HS-5 (cell line): ENCODE results near the gene KLHL29.

Source experiments
- DNase-seq: peaks from one replicate; pipeline ENCODE4 v3.0.0-alpha.2; 2012; ENCODE audit warnings: low read depth

Gene KLHL29

DNA sequence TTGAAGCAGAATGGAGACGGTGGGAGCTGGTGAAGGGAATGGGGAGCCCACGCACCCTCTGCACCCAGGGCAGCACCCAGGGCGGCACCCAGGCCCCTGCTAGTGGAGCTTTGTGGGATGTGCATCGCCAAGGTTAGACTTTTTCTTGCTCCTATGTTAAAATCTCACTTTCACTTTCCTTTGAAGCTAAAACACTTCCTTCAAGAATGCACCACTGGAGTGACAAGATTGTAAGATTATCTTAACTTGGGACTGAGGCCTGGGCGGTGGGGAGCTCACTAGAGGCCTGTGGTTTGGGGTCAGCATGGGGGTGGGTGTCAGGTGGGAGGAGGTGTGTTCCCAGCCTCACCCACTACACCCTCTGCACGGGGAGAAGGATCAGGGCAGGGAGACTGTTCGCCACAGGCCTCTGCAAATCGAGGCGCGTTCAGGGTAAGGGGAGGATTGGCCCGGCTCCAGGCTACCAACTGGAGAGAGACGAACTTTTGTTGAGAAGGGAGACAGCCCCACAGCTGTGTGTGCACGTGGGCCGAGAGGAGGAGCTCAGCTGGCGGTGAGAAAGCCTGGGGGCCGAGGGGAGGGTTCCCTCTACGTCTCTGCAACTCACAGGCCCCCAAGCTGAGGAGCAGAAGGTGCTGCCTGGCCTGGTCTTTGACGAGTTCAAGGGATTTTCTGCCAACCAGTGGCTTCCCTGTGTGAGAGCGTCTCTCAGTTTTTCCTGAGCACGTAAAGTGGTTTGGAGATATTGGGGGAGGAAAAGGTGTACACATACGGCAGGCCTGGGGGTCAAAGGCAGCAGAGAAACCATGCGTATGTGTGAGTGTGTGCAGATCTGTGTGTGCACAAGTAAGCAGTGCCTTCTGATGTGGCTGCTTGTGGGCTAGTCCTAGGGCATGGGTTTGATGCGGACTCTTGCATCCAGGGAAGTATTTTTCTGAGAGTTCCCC, 147.7 kb downstream of the KLHL29 start:
- no peak for DNase-seq

- no peak for DNase-seq
These were observed 148.3 kb downstream of the KLHL29 start for GRCh38 chr2:23533338-23533695.

DNA sequence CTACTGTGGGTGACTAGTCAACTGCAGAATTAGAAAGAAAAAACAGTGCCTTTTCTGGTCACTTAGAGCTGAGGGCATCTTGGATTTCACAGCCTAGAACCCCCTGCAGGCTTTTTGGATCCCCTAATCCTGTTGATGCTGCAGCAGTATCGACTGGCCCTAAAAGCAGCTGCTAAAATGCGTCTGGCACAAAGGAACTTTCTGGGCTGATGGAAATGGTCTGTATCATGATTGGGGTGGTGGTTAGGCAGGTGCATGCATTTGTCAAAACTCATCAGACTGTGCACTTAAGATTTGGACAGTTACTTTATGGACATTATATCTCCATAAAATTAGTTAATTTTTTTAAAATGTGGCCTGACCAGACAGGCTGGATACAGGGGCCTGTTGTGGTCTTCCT, 149.8 kb downstream of the KLHL29 start:
- DNase-seq = no peak

- DNase-seq = no peak
These were observed 151.3 kb downstream of the KLHL29 start for GRCh38 chr2:23536326-23536725.

DNA sequence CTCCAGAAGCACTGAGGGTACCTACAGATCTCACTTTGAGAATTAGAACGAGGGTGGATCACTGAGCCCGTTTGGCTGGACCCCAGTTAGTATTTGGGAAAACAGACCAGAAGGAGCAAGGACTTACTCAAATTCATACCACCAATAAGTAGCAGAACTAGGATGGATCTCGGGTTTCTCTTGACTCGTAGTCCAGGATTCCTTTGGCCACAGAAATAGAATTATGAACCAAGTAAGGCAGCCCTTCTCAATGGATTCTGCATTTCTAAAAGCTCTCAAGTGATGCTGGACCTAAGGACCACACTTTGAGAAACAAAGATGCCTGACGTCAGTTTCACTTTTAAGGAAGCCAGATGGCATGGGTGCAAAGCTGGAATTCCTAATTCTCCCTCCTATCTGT, 153.0 kb downstream of the KLHL29 start:
- no peak for DNase-seq

DNA sequence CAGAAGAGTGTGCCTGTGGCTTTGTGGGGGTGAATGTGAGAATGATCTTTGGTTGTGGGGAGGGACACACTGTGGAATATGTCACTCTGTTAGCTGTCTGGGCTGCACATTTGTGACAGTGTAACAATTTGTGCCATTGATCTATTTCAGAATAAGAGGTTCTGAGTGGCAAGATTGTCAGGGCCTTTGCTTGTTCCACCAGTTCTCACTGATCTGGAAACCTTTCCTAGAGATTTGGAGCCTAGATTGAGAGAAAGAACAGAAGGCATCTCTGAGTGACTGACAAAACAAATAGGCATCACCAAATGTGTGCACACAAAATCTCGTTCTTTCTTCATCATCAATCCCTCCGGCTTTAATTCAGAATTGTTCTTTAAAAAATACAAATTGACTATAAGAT, 153.6 kb downstream of the KLHL29 start:
- no peak for DNase-seq

DNA sequence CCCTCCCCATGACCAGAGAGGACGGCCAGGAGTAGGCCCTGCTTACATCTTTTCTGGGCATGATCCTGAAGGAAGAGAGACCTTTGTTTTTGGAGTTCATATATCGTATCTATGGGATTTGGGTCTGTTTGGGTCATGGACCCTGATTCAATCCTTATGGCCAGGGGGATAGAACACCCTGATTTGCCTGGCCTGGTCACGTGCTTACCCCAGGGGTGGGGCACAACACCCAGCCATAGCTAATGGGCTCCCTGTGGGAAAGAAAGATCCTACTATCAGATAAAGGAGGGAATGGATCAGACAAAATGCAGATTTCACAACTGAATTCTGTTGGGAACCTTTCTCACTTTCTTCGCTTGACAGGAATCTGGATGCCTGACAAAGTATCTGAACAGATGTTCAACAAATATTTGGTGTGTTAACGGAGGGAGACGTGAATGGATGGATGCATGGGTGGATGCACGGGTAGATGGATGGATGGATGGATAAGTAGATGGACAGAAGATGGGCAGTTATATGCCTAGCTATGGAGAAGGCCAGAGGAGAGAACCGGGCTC, 155.9 kb downstream of the KLHL29 start:
- DNase-seq = no peak

DNA sequence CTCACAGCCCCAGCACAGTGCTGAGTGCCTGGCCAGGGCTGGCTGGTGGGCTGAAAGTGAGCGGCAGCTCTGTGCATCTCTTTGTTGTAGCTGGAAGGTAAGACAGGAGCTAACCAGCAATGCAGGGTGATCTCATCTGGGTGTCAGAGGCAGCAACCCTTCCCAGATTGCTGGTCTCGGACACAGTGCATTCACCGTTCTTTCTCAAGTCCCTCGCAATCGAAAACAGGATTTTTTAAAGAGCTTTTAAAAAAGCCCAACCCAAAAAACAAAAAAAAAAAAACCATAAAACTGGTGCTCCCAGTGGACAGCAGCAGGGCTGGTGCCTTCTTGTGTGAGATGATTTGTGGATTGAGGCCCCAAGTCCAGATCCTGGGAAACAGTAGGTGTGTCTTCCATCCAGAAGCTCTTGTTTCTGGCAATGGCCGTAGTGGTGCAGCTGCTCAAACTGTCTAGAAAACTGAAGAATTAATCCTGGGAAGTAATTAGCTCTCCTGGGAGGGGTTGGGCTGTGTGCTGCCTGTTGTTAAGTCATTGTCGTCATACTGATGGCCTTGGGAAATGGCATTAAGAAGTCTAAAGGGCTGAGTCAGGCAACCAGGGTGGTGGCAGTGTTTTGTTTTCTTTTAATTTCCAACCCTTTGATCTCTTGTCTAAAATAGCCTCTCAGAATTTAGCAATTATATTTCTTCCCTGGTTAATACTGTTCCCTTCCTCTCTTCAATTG, 156.7 kb downstream of the KLHL29 start:
- DNase-seq = no peak

DNA sequence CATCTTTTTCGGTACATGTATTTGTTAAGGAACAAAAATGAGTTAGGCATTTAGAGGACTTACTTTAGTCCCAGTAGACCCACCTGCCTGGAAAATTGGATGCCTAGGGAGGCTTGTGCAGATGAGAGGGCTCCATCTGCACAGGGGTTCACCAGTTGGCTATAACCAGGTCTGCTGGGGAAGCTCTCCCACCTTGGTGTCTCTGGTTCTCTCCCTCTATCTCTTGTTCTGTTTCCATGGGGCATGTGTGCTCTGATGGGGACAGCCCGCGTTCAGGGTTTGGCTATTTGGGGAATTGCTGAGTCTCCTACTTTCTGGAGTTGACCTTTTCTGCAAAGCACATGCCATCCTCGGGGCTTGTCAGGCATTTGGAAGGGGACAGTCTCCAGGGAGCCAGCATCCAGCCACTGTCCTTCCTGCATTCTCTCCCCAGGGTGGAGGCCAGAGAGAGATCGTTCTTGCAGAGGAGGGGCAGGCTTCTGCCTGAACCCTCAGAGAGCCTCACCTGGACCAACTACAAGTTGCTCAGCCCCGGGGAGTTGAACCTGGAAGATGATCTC, 157.3 kb downstream of the KLHL29 start:
- no peak for DNase-seq

- DNase-seq = no peak
These were observed 158.3 kb downstream of the KLHL29 start for GRCh38 chr2:23543302-23543701.

- DNase-seq = no peak
These were observed 158.7 kb downstream of the KLHL29 start for GRCh38 chr2:23543728-23544127.

GRCh38 chr2:23544589-23545295, 159.8 kb downstream of the KLHL29 start:
- no peak for DNase-seq

GRCh38 chr2:23545396-23545795, 160.4 kb downstream of the KLHL29 start:
- peak; percentile 15 for DNase-seq

DNA sequence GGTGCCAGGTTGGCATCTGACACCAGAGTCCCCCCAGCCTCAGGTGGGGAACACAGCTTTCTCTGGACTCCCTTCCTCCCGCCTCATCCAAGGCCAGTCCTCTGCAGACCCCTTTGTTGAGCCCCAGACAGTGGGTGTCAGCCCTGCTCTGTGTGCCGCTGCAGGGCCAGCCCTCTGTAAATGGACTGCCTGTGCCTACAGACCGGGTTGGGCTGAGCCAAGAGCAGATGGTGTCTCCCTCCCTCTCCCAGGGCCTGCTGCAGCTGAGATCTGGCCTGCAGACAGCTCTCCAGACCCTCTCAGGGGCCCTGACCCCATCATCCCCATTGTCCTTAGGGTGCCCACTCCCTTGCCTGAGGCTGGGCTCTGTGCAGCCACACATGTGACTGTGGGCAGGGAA, 160.8 kb downstream of the KLHL29 start:
- no peak for DNase-seq

- no peak for DNase-seq
These were observed 161.9 kb downstream of the KLHL29 start for GRCh38 chr2:23546913-23547312.

- DNase-seq = no peak
These were observed 162.7 kb downstream of the KLHL29 start for GRCh38 chr2:23547725-23548124.

- DNase-seq = no peak
These were observed 163.3 kb downstream of the KLHL29 start for GRCh38 chr2:23548143-23548769.

GRCh38 chr2:23549051-23549450, 164.1 kb downstream of the KLHL29 start:
- DNase-seq = no peak

GRCh38 chr2:23549821-23550530, 165.0 kb downstream of the KLHL29 start:
- no peak for DNase-seq

DNA sequence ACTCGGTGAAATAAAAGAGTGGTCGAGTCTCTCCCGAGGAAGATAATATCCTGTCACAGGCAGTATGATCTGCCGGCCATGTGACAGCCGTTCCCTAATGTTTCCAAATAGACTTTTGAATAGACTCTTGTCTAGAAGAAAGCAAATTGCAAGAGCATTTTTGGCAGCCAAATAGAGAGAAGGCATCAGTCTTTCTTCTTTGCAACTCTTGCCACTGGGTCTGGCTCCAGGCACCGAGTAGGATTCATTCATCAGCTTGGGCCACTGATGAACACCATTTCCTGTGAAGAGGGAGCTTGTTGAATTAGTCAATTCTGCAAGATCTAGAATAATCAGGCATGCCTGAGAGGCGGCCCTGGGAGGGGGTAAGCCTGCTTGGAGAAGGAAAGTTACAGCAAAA, 165.6 kb downstream of the KLHL29 start:
- no peak for DNase-seq

GRCh38 chr2:23551875-23552274, 166.9 kb downstream of the KLHL29 start:
- no peak for DNase-seq
